NB4 (cell line): Measurements from ENCODE around the gene CDC42BPG.

ENCODE experiments used
- MAX ChIP-seq: IDR thresholded peaks from 2 replicates; pipeline ENCODE4 v1.6.1; 2011; ENCODE audit warnings: low read depth, low read length
- POLR2A ChIP-seq: IDR thresholded peaks from 2 replicates; pipeline ENCODE4 v1.6.1; 2011; ENCODE audit warnings: mild to moderate bottlenecking; ENCODE audit not compliant: insufficient read length; ENCODE audit errors: extremely low read depth
- TF ChIP-seq, protein P1 (sequence below): IDR thresholded peaks from one replicate; pipeline ENCODE4 v1.5.1; 2012; ENCODE audit warnings: low read depth, low read length

DNA sequence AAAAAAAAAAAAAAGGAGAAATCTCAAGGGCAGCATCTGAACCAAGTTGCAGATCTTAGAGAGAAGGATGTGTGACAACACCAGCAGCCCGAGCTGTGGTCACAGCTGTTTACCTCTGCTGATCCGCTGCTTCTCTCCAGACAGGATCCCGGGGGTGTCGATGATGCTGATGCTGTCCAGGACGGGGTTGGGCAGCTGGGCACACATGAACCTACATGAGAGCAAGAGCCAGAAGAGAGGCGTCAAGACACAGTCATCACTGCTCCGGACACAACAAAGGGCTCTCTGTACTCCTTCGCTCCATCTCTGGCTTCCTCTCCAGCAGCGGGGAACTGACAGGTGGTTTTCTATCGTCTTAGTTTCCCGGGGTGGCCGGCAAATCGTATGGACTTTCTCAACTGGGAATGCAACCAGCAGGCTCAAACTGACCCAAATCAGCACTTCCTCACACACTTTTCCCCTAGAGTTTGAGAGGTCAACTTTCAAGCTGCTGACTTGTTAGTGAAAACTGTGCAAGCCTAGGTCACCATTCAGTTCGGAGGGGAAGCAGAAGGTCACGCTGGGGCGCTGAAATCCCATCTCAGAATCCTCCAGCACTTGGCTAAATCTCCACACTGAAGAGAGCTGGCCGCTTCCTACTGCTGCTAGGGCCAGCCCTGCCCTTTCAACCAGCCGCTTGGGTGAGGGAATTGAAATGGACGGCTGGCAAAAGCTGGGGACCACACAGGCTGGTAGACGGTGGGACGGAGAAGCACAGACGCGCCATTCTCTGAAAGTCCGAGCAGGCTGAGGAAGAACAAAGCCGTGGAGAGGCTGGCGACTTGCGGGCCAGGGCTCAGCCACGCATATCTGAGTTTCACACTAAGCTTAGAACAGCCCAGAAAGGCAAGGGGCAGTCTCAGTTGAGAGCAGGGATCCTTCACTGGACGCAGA lies 30.1 kb upstream of the CDC42BPG start:
- TF ChIP-seq, protein P1, sequence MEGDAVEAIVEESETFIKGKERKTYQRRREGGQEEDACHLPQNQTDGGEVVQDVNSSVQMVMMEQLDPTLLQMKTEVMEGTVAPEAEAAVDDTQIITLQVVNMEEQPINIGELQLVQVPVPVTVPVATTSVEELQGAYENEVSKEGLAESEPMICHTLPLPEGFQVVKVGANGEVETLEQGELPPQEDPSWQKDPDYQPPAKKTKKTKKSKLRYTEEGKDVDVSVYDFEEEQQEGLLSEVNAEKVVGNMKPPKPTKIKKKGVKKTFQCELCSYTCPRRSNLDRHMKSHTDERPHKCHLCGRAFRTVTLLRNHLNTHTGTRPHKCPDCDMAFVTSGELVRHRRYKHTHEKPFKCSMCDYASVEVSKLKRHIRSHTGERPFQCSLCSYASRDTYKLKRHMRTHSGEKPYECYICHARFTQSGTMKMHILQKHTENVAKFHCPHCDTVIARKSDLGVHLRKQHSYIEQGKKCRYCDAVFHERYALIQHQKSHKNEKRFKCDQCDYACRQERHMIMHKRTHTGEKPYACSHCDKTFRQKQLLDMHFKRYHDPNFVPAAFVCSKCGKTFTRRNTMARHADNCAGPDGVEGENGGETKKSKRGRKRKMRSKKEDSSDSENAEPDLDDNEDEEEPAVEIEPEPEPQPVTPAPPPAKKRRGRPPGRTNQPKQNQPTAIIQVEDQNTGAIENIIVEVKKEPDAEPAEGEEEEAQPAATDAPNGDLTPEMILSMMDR, result no peak
- no peak for TF ChIP-seq POLR2A
- no peak for TF ChIP-seq MAX
